GM19023 (cell line): ENCODE measurements around the gene FAM89B.

Source experiments
- ATAC-seq: cut with Tn5 transposase; IDR thresholded peaks from one replicate; pipeline ENCODE4 v1.9.1; 2021; ENCODE audit warnings: mild to moderate bottlenecking, moderate library complexity; ENCODE audit not compliant: unreplicated experiment

Gene FAM89B

GRCh38 chr11:65609229-65609628 lies 36.9 kb downstream of the FAM89B start:
- no peak for ATAC-seq

- no peak for ATAC-seq
Measured at GRCh38 chr11:65609665-65610064, 37.3 kb downstream of the FAM89B start.

DNA sequence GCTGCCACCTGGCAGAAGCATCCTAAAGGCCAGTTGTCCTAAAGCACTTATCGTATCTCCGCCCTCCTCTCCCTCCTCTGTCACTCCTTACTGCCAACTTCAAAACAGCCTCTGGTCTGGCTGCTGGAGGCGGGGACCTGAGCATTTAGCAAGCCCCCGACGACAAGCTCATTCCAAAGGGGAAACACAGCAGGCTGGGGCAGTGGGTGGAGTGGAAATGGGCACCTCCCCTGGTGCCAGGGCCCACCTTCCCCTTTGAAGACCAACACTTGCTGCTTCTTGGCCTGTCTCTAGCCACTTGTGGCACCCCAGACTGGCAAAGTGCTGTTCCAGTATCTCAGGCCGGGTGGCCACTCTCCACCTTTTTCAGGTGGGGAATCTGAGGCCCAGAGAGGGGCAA lies 38.1 kb downstream of the FAM89B start:
- no peak for ATAC-seq

DNA sequence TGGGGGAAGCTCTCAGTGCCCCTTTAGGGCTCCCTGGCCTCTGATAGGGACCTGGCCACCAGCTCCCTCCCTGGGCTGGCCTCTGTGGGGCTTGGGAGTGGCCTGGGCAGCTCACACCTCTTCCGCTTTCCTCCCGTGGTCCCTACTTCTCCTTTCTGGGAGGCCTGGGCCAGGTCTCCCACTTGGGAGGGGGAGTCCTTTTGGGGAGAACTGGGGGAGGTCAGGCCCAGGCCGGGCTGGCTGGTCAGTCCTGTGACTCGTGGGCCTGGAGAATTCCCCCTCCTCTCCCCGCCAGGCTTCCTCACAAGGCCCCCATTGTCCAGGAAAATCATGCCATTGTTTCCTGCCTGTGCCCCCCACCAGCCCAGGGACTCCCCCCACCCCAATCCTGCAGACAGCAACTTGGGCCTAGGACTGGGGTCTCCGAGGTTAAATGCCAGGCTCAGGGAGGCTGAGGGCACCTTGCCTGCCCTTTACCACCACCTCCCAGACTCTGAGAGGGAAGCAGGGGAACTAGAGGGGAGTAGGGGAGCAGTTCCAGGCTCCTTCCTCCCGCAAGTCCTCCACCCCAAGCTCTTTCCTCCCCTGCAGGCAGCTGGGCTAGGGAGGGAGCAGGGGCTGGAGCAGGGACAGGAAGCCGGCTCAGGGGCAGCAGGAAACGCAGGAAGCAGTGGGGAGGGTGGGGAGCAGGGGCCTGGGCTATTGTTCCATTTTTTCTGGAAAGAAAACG lies 38.9 kb downstream of the FAM89B start:
- ATAC-seq = no peak

DNA sequence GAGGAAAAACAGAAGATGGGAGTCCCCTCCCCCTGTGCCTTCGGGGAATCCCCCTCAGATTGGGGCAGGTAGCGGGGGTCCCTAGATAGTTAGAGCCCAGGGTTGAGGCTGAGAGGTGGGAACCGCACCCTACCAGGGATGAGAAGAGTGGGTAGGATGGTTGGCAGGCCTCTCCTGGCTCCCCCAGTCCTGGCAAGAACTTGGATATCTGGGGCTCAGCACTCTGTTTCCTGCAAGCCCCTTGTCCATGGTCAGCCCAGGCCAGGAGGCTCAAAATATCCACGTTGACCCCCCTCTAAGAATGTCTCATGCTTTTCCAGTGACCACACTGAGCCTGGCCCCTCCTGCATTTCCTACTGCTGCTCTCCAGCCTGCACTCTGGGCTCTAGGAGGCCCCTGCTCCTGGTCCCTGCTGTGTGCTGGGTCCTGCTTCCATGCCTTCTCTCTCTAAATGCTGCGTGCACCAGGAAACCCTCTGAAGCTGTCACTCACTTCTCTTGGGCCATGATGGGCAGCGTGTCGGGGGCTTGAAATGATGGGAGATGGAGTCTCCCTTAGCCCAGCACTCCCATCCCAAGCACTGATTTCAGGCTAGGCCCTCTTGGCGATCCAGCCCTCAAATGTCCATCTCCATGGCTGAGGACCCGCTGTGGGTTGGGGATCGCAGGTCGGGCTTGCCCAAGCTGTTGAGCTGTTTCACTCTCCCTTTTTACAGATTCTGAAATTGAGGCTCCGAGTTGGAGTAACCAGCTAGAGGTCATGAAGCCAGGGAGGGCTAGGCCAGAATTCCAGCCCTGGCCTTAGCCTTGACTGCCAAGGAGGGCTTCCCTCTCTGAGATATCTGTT lies 39.6 kb downstream of the FAM89B start:
- ATAC-seq = no peak

DNA sequence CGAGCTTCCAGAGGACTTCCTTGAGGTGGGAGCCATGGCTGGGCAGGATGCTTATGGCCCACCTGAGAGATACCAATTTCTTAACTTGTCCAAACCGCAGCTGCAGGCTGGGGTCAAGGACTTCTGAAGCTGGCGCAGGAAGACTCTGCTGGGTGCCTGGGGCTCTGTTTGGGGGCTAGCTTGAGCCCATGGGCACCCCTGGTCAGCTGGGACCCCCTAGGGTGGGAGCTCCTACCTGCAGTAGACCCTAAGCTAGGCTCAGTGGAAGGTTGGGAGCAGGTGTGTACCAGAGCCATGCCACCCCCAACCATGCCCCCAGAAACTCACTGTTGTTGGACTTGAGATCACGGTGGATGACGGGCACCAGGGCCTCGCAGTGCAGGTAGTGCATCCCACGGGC lies 40.4 kb downstream of the FAM89B start:
- ATAC-seq = no peak

GRCh38 chr11:65613091-65613928 lies 41.0 kb downstream of the FAM89B start:
- no peak for ATAC-seq

- ATAC-seq = peak; percentile 76
Measured at GRCh38 chr11:65615229-65615949, 43.1 kb downstream of the FAM89B start, which contains the start of gene PCNX3. Gene PCNX3, plus strand, starts transcription at chr11:65615776. Its CDS starts 536 bp downstream, at chr11:65616312.

- ATAC-seq = peak; percentile 3
Measured at GRCh38 chr11:65615950-65616574, 43.7 kb downstream of the FAM89B start.

DNA sequence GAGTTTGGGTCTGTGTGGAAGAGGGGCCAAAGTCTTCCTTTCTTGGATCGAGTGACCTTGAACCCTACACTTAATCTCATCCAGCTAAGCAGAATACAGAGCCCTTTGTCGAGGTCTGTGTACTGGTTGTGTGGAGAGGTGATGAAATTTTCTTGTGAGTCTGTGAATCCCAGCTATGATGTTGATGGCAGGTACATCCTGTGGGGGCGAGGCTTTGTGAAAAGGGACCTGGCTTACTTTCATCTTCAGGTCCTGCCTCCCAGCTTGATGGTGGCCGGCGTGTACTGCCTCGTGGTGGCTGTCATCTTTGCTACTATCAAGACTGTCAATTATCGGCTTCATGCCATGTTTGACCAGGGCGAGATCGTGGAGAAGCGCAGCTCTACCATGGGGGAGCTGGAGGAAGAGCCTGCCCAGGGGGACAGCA lies 44.2 kb downstream of the FAM89B start:
- ATAC-seq = no peak

DNA sequence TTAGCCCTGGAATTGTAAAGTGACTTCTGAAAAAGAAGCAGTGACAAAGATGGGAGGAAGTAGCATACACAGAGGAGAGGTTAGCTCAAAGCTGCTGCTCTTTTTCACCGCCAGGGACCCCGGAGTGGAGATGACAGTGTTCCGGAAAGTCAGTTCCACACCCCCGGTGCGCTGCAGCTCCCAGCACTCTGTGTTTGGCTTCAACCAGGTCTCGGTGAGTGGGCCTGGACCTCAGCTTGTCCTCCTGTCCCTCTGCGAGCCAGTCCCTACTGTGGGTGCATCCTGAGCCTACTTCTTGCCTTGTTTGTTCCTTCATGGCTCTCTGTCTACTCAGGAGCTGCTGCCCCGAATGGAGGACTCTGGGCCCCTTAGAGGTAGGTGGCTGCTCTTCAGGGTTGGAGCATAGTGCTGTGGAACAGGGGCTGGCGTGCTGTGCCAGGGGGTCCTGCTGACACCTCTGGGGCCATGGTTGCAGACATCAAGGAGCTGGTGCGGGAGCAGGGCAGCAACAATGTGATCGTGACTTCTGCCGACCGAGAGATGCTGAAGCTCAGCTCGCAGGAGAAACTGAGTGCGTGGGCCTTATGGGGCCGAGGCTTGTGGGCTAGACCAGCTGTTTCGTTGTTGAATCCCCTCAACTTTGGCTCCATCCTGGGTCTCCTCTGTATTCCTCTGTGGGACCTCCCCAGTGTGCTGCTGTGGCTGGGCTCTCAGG lies 45.0 kb downstream of the FAM89B start:
- ATAC-seq = no peak

- no peak for ATAC-seq
Measured at GRCh38 chr11:65617990-65618751, 45.8 kb downstream of the FAM89B start.

GRCh38 chr11:65618763-65619162 lies 46.4 kb downstream of the FAM89B start:
- no peak for ATAC-seq

DNA sequence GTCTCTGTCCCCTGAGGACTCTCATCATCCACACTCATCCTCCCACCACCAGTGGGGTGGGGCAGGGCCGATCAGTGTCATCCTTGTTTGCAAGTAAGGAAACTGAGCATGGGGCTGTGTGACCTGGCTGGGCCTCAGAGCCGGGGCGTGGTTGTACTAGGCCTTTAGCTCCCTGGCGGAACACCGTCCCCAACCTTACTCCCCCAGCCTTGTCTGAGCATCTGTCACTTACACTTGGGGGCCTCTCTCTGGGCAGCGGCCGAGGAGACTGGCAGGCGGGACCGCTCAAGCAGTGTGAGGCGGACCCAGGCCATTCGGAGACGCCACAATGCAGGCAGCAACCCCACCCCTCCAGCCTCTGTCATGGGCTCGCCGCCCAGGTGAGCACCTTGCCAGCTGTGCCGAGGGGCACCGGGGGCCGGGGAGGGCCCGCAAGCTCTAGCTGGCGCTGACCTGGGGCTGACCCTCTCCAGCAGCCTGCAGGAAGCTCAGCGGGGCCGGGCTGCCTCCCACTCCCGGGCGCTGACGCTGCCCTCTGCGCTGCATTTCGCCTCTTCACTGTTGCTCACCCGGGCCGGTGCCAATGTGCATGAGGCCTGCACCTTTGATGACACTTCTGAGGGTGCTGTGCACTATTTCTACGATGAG lies 47.1 kb downstream of the FAM89B start:
- no peak for ATAC-seq

DNA sequence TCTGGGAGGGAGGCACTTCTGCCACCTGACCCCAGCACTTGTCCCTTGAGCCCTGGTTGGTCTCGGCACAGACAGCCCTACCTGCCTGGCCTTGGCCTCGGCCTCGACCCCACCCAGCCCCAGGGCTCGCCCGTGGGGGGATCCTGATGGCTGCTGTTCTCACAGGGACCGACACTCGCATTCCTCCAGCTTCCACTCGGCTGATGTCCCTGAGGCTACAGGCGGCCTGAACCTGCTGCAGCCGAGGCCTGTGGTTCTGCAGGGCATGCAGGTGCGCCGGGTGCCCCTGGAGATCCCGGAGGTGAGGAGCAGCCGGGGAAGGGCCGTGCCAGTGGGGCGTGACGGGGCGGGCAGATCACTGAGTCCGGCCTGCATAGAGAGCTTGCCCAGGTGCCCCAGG lies 48.3 kb downstream of the FAM89B start:
- ATAC-seq = no peak

GRCh38 chr11:65621460-65621859 lies 49.1 kb downstream of the FAM89B start:
- ATAC-seq = no peak

DNA sequence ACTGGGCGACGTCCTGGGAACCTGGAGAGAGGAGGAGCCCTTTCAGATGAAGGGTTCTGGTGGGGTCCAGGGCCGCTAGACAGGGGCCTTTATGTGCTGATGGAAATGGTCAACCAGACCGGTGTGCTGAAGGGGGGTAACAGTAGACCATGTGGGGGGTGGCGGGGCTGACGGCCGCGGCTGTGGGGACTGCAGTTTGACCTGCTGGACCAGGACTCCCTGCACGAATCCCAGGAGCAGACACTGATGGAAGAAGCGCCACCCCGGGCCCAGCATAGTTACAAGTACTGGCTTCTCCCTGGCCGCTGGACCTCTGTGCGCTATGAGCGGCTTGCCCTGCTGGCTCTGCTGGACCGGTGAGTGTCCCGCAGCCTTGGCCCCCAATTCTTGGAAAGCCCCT lies 49.7 kb downstream of the FAM89B start:
- no peak for ATAC-seq

GRCh38 chr11:65623177-65623576 lies 50.8 kb downstream of the FAM89B start:
- no peak for ATAC-seq
